GM19372 (cell line): ENCODE results near the gene CNN2.

ENCODE experiments used
- ATAC-seq: cut with Tn5 transposase; IDR thresholded peaks from one replicate; pipeline ENCODE4 v1.9.1; 2021; ENCODE audit warnings: mild to moderate bottlenecking, low read depth, moderate library complexity; ENCODE audit not compliant: unreplicated experiment

The CNN2 gene

DNA sequence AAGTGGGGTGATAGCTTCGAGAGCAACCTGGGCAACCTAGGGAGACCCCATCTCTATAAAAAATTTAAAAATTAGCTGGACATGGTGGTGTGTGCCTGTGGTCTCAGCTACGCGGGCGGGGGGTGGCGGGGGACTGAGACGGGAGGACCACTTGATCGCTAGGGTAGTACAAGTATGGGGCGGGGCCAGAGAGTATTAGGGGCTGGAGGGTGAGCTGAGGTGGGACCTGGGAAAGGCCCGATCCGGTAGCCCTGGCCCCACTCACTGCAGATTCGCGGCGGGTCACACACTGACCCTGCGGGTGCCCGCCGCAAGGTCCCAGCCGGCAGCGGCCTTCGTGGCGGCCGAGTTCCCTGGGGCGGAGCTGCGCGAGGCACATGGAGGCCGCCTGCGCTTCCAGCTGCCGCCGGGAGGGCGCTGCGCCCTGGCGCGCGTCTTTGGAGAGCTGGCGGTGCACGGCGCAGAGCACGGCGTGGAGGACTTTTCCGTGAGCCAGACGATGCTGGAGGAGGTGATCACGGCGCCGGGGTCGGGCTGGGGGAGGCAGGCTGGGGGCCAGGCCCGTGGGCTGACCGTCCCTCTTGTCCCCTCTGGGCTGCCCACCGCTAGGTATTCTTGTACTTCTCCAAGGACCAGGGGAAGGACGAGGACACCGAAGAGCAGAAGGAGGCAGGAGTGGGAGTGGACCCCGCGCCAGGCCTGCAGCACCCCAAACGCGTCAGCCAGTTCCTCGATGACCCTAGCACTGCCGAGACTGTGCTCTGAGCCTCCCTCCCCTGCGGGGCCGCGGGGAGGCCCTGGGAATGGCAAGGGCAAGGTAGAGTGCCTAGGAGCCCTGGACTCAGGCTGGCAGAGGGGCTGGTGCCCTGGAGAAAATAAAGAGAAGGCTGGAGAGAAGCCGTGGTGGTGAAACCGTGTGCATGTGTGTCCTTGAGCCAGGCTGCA lies 38.5 kb downstream of the CNN2 start:
- no peak for ATAC-seq

DNA sequence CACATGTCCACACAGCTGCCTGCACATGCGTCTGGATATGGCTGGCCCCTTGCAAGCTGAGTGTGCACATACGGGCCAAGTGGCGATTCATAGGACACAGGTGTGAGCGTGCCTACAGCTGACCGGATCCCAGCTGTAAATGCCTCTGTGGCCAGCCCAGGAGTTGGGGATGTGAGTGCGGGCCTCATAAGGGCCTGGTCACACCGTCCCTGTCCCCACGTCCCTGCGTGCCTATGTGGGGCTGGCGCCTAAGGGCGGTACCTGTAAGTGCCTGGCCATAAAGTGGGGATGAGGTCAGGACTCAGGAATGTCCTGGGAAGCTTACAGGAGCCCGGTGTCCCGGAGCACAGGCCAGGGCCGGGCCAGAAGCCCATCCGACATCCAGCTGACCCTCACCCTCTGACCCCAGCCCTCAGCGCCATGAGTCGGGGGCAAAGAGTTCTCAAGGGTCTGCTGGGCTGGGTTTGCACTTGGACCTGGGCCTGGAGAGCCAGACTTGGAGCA lies 39.2 kb downstream of the CNN2 start:
- no peak for ATAC-seq

DNA sequence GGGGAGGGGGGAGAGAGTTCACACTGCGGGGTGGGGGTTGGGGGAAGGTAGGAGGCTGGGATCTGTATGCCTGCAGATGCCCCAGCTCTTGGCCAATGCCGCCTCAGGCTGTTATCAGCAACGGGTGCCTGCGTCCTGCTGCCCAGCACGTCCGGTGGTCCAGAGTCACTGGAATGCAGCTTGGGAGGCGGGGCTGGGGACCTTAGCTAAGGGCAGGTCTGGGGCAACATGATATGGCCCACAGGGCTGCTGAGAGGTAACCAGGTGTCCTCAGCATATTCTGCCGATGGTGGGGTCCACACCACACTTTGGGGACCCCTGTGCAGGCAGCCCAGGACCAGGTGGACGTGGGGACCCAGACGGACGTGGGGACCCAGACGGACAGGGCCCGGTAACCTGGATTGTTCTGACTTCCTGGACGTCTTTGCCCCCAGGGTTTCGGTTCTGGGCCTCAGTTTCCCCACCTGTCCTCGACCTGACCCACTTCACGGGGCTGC lies 39.9 kb downstream of the CNN2 start:
- ATAC-seq: no peak

DNA sequence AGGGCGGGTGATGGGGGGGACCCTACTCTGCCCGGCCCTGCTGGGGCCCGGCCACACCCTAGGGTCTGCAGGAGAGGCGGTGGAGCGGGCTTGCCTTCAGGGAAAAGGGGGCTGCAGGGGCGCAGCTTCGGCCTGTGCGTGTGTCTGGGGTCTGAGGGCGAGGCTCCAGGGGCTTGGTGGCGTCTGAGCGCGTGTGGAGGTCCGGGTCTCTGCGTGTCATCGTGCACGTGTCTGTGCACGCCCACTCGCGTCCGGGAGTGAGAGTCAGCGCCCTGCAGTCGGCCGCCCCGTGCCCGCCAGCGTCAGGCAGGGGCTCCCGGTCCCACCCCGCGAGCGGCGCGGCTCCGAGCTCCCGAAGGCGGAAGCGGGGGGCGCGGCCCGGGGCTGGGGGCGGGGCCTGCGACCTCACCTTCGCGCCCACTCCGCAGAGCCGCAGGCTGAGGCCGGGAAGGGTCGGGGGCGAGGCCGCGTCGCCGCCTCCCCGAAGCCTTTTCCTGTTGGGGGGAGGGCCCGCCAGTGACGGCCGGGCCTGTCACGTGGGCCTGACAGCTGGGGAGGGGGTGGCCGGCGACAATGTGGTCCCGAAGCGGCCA lies 40.4 kb downstream of the CNN2 start, which contains the start of gene ARHGAP45:
TSS of gene ARHGAP45 (plus strand) at position 420 of the 593 bp plus-strand sequence. CDS start 239 bp downstream, outside the sequence.
- ATAC-seq: peak; percentile 44

DNA sequence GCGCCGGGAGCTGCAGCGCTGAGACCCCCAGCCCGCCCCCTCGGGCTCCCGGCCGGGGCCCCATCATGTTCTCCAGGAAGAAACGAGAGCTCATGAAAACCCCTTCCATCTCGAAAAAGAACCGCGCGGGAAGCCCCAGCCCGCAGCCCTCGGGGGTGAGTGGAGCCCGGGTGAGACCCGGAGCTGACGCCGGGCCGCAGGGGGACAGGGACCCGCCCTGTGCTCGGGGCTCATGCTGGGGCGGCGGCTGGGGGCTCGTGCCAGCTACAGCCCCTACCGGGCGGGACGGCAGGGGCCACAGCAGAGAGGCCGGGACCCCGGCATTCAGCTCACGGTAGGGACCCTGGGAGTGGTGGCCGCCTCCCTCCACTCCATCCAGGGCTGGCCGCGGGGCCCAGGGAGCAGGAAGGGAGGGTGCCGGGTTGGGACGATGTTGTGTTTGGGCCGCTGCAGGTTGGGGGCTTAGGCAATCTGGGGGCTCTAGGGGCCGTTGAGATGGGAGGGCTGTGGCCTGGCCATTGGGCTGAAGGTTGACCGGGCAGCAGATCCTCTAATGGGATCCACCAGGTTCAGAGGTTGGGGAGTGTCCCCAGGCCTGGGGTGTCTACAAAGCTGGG lies 41.0 kb downstream of the CNN2 start:
- peak; percentile 15 for ATAC-seq

DNA sequence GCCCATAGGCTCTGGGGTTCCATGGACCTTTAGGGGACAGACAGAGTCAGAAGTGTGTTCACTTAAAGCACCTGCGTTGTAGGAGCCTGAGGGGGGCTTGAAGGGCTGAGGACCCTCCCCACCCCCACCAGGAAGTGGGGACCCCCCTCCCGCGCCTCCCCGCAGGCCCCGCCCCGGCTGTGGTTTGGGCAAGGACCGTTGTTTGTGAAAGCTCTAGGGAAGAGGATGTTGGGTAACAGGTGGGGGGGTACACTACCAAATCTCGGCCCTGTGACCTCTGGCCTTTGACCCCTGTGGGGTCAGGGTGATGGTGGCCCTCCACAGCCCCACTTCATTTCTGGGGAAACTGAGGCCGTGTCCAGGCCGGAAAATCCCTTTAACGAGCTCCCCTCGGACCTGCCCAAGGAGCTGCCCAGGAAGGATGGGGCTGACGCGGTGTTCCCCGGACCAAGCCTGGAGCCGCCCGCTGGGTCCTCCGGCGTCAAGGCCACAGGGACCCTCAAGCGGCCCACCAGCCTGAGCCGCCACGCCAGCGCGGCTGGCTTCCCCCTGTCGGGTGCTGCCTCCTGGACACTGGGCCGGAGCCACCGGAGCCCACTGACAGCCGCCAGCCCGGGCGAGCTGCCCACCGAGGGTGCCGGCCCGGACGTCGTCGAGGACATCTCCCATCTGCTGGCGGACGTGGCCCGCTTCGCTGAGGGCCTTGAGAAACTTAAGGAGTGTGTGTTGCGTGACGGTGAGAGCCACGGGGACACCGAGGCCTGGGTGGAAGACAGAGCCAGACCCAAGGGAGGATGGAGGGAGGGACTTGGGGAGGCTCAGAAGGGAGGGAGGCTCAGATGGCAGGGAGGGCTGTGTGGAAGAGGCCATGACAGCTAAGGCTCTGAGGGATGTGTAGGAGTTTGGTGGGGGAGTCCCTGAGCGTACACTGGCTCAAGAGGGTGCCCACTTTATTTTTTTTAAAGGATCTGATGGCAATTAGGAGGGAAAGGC lies 41.9 kb downstream of the CNN2 start:
- ATAC-seq: no peak

DNA sequence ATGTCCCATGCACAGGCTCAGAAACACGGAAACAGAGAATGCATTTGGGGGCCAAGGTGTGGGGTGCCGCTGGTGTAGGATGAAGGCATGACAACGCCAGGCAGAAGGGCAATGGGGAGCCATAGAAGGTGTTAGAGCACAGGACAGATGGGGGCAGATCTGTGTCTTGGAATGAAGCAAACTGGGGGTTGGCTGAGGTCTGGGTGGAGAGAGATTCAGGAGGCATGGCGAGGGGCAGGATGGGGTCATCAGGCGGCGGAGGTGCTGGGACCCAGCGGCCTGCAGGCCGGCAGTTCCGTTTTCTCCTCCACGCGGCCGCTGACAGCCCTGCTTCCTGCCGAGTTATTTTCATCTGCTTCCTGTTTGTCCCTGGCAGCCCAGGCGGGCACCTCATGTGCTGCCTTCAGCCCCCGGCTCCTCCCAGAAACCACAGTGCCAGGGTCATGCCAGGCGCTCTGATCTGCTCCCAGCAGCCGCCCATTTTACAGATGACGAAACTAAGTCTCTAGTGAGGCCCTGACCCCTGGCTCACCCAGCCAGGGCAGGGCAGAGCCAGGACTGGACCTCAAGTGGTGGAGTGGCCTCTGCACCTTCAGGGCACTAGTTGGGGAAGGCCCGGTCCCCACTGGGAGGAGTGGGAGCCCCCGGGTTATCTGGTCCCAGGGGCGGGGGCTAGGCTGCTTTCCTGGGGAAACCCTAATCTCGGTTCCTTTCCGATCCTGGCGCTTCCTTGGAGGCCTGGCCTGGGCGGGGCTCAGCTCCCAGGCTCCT lies 42.8 kb downstream of the CNN2 start:
- ATAC-seq: no peak

DNA sequence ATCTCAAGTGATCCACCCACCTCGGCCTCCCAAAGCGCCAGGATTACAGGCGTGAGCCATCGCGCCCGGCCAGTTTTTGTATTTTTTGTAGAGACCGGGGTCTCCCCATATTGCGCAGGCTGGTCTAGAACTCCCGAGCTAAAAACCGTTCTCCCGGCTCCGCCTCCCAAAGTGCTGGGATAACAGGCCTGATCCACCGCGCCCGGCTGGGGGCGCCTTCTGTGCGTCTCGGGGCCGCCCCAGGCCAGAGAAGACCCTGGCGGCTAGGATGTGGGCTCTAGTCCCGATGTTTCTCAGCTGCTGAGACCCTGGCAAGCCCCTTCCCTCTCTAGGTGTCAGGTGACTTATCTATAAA lies 44.1 kb downstream of the CNN2 start:
- ATAC-seq: no peak

DNA sequence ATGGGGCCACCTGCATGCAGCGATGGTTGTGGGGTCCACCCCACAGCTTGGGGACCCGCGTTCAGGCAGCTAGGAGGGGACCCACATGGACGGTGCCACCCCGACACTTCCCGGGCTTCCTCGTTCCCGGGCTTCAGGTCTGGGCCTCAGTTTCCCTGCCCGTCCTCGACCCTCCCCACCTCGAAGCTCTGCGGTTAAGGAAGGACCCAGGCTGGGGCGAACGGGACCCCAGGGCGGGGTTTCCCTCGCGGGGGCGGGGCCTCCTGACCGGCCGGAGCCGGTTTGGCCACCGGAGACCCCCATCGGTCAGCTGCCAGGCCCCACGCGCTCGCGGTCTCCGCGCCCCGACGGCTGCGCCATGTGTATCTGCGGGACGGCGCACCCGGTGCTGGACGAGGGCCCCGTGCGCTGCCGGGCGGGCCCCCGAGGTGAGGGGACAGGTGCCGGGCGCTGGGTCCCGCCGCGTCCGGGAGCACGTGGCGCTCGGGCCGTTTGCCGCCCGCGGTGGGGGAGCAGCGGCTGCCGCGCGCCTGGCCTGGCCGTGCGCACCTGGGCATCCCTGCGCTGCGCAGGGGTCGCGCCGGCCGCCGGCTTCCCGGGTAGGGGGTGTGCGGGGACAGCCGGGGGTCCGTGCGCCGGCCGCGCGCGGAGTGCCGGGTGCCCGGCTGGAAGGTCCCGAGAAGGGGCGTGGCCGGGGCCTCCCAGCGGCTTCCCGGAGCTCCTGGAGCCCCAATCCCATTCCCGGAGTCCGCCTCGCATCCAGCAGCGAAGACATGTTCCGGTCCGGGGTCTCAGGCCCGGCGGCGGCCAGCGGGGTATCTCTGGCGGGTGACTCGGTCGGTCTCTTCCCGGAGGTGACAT lies 44.8 kb downstream of the CNN2 start:
- ATAC-seq: no peak

DNA sequence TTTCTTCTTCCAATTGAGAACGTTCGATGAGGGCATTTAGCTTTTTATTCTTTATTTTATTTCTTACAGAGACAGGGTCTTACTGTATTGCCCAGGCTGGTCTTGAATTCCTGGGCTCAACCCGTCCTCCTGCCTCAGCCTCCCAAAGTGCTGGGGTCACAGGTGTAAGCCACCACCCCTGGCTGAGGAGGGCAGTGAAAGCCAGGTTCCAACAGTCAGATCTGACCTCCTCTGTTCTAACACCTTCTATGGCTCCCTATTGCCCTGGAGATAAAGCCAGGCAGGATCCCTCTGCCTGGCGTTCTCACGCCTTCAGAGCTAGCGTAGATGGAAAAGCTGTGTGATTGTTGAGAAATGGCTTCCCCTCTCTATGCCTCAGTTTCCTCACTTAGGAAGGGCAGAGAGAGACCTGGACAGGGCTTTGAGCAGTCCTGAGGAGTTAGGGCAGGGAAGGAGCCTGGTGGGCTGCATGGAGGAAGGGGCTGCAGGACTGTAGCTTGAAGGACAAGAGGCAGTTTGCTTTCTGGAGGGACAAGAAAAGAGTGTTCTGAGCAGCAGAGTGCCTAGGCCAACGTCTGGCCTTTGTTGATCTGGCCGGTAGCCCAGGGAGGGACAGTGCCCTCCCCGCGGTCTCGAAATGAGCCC lies 46.1 kb downstream of the CNN2 start:
- ATAC-seq: no peak

DNA sequence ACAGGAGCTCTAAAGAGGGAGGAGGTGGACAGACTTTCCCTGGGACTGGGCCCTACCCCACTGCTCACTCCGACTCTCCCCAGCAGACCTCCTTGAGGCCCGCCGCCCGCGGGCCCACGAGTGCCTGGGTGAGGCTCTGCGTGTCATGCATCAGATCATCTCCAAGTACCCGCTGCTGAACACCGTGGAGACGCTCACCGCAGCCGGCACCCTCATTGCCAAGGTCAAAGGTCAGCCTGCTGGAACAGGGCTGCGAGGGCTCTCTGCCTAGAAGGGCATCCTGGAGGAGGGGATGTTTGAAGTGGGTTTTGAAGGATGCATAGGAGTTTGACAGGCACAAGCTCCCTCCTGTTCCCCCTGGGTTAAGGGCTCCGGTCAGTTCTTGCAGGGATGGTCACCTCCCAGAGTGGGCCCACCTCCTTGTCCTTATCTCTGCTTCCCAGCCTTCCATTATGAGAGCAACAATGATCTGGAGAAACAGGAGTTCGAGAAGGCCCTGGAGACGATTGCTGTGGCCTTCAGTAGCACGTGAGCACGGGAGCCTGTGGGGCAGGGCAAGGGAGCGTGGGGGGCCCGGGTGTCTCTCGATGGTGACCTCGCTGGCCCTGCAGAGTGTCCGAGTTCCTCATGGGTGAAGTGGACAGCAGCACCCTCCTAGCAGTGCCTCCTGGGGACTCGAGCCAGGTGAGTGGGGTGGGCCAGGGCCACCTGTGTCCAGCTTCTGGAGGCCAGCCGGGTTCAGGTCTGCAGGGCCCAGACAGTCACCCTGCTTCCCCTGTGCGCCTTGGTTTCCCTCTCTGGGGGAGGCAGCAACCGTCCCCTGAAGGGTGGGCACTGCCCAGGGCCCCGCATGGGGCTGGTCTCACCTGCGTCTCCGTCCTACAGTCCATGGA lies 46.9 kb downstream of the CNN2 start:
- no peak for ATAC-seq

DNA sequence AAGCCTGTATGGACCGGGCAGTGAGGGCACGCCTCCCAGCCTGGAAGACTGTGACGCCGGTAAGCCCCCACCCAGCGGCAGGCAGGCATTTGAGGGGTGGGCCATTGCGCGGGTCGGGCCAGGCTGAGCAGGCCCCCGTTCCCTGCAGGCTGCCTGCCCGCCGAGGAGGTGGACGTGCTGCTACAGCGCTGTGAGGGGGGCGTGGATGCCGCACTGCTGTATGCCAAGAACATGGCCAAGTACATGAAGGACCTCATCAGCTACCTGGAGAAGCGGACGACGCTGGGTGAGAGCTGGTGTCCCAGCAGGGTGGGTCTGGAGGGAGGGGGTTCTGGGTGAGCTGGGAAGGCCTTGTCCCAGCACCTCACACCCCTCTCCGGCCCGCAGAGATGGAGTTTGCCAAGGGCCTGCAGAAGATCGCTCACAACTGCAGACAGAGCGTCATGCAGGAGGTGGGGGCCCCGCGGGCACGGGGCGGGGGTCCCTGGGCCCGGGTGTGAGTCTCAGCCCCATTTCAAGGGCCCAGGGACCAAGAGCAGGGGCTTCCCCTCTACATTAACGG lies 47.6 kb downstream of the CNN2 start:
- ATAC-seq: no peak

DNA sequence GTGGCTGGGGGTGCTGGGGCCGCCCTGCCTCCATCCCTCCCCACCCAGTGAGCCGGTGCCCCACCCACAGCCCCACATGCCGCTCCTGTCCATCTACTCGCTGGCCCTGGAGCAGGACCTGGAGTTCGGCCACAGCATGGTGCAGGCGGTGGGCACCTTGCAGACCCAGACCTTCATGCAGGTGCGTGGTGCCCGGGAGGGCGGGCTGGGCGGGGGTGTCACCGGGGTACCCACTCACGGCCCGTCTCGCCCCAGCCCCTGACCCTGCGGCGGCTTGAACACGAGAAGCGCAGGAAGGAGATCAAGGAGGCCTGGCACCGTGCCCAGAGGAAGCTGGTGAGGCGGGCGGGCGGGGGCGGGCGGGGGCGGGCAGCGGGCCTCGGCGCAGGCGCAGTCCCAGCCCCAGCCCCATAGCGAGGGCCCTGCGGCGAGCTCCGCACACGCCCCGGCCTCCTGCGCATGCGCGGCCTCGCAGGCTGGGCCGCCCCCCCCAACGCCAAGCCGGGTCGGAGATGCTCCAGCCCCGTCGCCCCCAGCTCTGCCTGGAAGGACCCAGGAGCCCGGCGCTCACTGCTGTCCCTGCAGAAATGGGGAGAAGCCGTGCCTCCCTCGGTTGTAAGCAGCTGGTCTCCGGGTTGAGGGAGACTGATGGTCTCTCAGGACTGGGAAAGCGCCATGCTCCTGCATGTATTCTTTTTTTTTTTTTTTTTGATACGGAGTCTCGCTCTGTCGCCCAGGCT lies 48.3 kb downstream of the CNN2 start:
- no peak for ATAC-seq

DNA sequence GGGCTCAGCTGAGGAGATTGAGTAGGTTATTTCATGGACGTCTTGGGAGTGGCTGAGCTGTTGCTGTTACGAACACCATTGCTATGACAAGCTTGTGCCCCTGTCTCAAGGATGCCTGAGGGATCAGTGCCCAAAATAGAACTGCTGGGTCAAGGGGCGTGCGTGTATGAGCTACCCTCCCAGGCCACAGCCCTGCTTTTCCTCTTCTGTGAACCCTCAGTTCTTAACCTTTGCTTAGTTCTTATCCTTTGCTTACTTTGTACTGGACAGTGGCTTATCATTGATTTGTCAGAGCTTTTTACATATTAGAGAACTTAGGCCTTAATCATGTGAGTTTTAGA lies 49.6 kb downstream of the CNN2 start:
- no peak for ATAC-seq

DNA sequence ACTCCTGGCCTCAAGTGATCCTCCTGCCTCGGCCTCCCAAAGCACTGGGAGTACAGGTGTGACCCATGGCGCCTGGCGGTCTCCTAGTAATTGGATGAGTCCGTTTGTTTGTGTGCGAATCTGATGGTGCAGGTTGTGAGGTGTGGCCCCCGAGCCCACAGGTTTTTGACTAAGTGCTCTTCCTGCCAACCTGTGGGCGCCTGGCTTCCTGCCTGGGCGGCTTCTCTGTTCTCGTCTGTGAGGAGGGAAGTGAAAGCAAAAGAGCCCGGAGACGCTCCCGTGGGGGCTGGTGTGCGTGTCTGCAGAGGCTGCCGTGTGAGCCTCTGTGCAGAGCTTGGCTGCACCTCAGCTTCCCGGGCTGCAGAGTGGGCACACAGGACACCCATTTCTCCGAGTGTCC lies 50.5 kb downstream of the CNN2 start:
- ATAC-seq: peak; percentile 75

DNA sequence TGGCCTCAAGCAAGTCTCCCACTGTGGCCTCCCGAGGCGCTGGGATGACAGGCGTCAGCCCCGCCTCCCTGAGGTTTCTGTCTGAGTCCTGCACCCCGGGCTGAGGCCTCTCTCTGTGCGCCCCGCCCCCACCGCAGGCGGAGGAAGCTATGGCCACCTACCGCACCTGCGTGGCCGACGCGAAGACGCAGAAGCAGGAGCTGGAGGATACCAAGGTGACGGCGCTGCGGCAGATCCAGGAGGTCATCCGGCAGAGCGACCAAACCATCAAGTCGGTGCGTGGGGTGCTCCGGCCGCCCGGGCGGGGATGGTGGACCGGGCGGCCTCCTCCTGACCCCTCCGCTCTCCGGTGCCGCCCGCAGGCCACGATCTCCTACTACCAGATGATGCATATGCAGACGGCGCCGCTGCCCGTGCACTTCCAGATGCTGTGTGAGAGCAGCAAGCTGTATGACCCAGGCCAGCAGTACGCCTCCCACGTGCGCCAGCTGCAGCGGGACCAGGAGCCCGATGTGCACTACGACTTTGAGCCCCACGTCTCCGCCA lies 53.2 kb downstream of the CNN2 start:
- ATAC-seq: no peak
